GM21723 (cell line): ENCODE results near the gene WWOX.

Experiments used
- ATAC-seq: cut with Tn5 transposase; IDR thresholded peaks from one replicate; pipeline ENCODE4 v1.9.1; 2021; ENCODE audit warnings: mild to moderate bottlenecking, moderate library complexity; ENCODE audit not compliant: unreplicated experiment

Gene WWOX

DNA sequence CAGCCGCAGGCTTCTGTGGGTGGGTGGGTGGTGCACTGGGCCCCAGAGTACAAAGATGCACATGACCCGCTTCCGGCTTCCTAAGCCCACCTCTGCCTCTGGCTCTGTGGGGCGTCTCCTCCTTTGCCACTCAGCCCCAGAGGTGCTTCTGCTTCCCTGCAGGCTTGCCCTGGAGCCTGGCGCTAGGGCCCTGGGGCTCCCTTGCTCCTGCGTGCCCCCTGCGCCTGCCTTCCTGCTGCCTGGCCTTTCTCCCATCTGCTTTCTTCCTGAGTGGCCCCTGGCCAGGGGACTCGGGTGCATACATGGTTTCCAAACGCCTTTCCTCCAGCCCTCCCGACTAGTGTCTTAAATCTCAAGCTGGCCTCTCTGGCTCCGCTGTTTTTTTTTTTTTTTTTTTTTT lies 3.4 kb downstream of the WWOX start:
- no peak for ATAC-seq

DNA sequence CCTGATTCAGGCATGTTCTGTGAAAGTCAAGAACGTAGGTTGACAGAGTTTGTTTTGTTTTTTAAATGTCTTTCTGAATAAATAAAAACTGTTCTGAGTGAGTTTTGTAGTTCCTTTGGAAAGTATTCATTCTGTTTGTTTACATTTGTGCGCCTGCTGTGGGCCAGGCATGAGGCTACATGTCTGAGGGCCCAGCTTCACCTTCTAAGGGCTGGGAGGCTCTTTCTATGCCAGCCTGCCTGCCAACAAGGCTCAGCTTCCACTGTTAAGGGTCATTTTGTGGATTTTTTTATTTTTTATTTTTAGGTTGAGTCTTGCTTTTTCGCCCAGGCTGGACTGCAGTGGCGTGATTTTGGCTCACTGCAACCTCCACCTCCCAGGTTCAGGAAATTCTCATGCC lies 6.1 kb downstream of the WWOX start:
- ATAC-seq = no peak

DNA sequence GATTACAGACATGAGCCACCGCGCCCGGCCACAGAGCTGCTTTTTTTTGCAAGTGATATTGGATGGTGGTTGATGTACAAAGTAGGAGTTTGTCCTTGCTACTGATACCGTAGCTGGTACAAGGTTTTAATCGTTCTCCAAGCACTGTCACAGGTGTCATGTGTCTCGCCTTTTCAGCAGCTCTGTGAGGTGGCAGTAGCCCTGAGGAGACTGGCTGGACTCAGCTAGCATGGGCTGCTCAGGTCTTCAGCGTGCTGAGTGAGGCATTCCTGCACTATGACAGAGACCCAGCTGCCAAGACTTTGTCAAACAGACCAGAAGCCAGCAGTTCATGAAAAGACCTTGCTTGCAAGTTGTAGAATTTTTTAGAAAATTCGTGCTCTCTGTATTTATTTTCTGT lies 7.2 kb downstream of the WWOX start:
- ATAC-seq = no peak

DNA sequence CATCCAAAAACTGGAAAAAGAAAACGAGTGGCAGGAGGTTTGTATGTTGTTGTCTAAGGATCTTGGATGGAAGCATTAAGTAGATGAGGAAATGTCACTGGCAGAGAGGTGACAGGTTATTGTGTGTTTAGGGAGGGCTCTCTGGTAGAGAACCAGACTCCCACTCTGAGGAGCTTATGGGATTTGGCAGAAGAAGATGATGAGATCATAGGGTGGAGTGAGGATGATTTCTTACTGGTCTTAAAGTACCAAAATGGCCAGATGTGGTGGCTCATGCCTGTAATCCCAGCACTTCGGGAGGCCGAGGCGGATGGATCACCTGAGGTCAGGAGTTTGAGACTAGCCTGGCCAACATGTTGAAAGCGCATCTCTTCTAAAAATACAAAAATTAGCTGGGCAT lies 9.0 kb downstream of the WWOX start:
- no peak for ATAC-seq

DNA sequence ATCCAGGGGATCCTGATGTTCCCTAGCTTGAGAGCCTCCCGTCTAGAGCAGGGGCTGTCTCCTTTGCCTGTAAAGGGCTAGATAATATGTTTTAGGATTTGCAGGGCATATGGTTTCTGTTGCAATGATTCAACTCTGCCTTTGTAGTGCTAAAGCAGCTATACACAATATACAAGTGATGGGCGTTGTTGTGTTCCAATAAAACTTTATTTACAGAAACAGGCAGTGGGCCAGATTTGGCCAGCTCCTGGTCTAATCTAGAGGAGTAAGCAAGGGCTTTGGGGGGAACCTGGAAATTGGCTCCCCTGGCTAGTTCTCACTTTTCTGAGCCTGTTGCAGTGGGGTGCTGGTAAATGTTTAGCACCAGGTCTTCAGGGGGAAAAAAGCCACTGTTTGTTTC lies 13.8 kb downstream of the WWOX start:
- ATAC-seq = no peak

DNA sequence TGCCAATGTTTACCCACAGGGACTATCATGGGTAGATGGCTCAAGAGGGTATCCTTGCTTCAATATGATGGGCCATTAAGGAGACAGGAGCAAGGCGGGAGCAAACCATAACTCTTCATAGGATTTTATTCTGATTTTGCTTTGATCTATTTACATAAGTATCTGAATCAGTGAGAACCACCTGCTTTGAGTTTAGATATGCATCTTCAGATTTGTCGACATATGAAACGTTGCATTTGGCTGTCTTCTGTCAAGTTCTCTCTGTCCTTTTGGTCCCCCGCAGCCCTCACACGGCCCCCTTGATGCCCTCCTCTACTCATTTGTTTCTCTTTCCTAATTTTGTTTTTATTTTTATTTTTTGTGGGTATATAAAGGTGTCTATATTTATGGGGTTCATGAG lies 16.2 kb downstream of the WWOX start:
- ATAC-seq = no peak

DNA sequence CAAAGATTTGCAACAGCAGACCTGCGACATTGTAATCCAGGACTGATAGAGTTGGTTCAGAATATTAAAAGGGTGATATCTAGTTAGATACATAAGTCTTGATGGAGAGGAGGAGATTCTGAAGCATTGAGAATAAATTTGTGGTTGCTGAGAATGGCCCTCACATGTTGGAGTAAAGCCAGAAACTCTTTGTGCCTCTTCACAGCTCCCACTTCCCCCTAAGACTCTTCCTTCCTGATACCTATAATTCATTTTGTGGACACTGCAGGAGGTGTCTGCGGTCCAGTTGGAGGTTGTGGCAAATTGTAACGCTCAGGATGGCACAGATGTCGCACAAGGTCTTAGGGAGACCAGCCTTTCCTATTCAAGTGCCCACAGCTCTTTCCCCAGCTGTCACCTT lies 17.5 kb downstream of the WWOX start:
- no peak for ATAC-seq

DNA sequence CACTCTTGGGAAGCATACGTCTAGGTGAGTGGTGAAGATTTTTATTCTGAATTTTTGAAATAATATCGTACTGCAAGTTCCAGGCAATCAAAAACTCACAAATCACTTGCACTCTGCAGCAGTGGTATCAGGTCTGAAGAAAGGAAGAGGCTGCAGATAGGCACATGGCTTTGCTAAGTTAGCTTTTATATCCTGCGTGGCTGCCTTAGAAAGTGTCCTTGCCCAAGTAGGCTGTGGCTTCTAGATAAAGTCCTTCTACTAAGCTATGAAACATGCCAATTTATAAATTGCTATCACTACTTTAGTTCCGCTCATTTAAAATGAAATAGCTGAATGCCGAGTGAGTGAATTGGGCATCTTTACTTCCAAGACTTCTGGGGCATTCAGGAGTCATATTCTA lies 17.9 kb downstream of the WWOX start:
- ATAC-seq = no peak

DNA sequence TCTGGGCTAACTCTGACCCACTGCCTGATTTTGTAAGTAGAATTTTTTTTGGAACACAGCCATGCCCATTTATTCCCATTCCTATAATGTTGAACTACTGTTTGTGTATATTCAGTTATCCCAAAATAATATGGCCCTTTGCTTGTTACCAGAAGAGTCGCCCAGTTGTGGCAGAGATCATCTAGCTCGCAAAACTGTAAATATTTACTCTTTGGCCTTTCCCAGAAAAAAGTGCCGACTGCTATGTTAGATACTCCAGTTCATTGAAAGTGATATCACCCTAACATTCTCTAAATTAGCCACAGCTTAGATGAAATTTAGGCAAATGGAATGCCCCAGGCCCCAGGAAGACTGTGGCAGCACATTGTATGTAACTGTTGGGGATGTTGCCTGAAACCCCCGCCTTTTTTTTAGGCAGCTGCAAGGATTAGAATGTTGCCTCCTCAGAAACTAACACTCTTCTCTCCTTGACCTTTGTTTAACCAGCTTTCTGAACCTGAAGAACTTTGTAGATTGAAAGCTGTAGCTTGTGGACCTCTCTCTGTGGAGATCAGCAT lies 19.1 kb downstream of the WWOX start:
- no peak for ATAC-seq

DNA sequence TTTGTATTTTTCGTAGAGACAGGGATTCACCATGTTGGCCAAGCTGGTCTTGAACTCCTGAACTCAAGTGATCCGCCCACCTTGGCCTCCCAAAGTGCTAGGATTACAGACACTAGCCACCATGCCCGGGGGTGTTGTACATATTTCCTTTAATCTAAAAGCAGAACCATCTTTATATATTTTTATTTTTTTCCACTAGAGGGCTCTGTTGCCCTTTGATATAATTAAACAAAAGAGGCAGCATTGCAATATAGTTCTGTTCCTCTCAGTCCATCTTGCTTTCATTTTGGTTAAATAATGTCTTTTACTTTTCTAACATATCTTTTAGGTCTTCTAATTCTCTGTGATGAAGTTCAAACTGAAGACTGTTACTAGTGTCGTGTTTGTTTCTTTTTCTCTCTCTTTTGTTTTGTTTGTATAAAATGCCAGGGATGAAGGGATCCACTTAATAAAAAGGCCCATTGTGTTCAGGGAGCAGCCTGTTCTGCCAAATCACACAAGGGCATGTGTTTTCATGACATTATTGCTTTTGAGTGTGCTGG lies 23.4 kb downstream of the WWOX start:
- peak; percentile 87 for ATAC-seq

DNA sequence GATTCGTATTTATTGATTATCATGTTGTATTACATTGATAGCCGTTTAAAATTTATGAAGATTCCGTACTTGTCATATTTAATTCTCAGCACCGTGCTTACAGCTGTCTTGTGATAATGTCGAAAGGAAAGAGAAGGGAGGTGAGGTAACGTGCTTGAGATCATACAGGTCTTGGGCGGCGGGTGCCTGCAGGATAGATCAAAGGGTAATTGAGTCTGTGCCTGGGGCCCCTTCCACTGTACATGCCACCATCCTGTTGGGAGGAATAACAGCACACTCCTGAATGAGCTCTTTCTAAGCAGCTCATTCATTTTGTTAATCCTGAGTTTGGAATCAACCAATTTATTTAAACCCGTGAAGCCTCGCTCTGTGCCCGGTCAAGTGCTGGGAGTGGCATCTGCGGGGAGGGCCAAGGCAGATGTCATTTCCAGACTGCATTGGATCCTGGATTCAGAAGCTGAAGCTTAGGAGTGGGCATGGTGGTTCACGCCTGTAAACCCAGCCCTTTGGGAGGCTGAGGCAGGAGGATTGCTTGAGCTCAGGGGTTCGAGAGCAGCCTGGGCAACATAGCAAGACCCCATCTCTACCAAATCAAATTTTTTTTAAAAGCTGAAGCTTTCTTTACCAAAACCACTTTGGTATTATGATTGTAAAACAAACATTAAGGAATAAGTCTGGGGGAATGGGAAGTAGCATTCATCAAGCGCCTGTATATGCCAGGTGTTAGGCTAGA lies 25.8 kb downstream of the WWOX start:
- ATAC-seq = no peak

DNA sequence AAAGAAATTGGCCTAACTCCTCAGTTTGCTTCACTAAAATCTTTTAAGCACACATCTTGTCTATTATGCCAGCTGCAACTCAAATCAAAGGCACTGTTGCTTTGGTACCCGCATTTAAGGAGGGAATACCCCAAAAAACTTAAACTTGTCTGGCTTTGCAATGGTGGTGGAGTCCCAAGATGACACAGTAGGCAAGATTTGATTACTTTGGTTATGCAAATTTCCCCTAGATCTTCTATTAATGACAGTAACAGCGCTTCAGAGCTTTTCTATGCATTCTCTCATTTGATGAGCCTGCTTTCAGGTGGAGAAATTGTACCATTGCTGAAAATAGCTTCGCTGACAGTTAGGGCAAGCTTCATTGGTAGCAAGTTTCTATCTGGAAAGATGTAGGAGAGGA lies 27.2 kb downstream of the WWOX start:
- ATAC-seq = no peak

DNA sequence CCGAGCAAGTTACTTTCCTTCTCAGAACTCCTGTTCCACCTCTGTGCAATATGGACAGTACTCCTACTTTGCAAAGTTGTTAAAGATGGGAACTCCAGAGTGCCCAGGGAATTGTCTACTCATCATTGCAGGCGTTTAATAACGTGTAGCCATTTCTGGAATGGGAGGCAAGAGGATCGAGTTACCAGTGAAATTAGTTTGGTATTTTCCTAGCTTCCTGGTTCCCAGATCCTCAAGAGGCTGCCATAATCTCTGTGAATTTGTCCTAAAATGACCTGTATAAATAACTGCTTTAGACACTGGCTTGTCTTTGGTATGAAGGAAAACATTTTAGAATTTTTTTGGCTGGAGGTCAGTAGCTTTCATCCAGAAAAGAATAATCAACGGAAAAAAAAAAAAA lies 27.7 kb downstream of the WWOX start:
- no peak for ATAC-seq

DNA sequence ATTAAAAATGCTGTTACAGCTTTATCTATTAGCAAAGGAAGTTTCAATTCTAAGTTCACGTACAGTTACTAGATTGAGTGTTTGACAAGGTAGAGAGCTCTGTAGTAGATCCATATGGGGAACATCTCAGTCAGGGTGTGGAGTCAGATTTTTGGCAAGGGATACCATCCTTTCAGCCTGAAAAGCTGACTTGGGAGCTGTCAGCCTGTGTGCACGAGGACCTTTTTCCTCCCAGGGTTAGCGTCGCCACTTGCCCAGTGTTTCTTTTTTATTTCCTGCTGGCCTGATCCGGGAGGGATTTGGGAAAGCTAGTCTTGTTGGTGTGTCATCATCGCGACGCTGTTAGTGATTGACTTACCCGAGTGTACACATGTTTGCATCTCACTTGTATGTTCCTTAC lies 29.5 kb downstream of the WWOX start:
- no peak for ATAC-seq

DNA sequence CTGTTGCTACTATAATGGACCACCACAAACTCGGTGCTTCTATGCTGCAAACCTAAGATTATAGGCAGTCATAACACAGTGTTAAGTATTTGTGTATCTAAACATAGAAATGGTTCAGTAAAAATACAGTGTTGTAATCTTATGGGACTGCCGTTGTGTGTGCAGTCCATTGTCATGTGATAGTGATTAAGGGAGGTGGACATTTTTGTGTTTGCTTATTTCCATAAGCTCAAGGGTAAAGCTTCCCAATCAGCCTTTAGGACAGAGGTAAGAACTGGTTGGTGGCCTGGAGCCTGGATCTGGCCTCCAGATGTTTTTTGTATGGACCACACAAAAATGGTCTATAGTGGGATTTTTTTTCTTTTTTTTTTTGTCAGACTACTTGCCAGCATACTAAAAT lies 29.9 kb downstream of the WWOX start:
- ATAC-seq = no peak

DNA sequence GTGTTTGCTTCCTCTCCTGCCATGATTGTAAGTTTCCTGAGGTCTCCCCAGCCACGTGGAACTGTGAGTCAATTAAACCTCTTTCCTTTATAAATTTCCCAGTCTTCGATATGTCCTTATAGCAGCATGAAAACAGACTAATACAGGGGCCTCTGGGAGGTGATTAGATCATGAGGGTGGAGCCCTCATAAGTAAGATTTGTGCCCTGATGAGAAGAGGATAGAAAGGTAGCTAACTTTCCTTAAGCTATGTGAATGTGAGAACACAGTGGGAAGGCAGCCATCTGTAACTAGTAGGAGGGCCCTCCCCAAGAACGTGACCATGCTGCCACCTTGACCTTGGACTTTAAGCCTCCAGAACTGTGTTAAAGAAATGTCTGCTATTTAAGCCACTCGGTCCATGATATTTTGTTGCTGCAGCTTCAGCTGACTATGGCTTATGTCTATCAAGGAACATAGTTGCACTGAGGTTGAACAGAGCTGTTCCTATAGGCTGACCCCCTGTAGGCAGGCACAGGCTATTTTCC lies 30.7 kb downstream of the WWOX start:
- no peak for ATAC-seq

DNA sequence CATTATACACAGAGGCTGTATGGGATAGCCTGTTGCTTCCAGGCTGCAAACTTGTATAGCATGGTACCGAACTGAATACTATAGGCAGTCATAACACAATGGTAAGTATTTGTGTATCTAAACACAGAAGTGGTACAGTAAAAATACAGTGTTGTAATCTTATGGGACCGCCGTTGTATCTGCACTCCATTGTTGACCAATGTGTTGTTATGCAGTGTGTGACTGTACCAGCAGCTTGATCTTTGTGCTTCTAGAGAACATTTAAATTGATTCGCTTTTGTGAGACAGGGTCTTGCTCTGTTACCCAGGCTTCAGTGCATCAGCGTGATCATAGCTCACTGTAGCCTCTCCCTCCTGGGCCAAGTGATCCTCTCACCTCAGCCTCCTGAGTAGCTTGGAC lies 31.5 kb downstream of the WWOX start:
- ATAC-seq = no peak

DNA sequence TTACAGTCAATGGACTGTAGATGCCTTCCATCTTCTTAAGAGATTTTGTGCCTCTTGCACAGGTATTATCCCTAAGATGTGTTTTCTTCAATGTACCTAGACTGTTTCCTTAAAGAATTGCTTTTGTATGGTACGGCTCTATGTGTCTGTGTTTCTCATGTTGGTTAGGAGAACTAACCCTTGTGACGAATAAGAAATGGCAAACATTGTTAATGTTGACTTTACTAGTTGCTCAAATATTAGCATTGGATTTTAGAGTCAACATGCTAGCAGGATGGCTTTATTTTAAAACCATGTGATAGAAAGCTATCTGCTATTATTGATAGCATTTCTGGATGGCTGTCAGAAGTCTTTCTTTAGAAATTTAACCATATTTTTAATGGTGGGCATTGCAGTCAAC lies 34.5 kb downstream of the WWOX start:
- no peak for ATAC-seq

DNA sequence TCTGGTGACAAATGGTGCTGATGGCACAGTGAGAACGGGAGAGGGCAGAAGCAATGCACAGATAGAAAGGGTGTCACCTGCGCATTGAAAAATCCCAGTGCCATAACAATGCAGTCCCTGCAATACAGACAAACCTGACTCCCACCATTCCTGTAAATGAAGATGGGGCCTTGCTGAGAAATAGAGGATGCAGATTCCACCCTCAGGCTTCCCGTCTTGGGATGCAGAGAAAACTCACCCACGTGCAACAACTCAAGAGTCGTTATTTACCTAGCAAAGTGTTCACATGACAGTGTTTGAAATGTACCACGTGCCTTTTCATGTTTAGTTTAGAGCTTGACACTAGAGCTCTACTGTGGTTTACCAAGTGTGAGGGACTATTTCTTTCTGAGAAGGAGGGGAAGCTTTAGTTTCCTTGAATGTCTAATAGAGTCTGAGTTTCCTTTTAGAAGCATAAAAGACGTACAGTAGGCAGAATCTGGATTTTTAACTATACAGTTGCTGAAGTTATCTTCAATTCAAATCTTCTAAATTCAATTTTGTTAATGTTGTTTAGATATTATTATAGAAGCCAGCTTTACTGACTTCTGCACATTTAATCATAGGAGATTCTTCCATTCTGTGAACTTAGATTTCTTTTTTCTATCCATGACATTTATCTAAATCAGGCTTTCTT lies 35.6 kb downstream of the WWOX start:
- no peak for ATAC-seq

DNA sequence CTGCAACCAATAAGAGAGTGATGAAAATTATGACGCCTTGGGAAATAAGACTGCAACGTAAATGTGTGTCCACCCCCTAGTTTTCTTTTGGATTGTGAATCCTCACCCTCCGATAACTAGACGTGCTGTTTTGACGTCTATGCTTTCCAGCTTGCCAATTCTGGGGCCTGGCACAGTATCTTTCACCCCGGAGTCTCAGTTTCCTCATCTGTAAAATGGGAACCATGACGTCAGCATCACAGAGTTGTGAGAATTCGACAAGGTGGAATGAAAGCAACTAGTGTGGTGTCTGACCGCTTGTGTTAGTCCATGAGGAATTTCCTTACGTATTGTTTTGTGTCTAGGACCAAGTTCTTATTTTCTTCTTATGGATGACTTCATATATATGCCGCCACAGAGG lies 37.7 kb downstream of the WWOX start:
- no peak for ATAC-seq

DNA sequence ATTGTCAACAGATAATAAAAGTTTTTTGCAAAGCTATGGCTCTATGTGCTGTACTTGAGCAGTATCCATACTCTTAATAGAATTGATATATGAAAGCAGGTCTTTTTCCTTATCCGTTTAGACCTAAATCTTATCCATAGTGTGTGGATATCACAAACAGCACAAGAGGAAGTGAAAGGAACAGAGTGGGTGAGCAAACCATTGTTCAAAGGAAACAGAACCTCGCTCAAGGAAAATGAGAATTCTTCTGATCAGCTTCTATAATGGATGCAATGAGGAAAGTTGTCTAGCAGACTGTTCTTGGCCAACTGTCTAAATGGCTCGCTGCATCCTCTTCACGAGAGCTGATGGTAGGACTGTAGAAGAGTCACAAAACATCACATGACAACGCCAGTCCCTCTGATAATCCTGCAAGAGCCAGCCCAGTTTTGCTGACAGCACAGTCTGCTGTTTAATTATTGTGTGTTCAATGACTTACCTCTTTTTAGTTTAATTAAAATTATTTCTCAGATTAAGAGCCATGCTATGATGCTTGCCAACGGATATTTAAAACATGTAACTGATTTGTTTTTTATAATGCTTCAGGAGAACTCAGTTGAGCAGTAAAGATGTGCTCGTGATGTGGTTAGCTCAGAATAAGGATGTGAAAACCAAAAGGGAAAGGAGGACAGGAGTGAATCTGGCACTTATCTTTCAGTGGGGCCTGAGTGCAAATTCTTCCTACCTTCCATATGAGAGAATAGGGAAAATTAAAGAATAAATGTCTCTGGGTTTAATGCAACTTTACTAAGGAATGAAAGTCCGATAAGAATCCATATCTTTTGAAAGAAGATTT lies 38.5 kb downstream of the WWOX start:
- ATAC-seq = no peak
